22Rv1 (cell line): Measurements from ENCODE around the gene MNAT1.
"Not testable (repeated sequence)": the region's sequence is repeated elsewhere in the genome, so short reads cannot be mapped to it uniquely, and the experiment has no call there.

Source experiments
- H3K27ac ChIP-seq: fragments of 450-650 bp; 2 replicates; pipeline ENCODE4 v1.5.1; 2017
- ZFX ChIP-seq: fragments of 450-650 bp; IDR thresholded peaks from 2 replicates; pipeline ENCODE4 v1.6.1; 2017; ENCODE audit warnings: antibody characterized with exemption, borderline replicate concordance
- TF ChIP-seq, protein P1 (sequence below): fragments of 450-650 bp; IDR thresholded peaks from 2 replicates; pipeline ENCODE4 v1.5.1; 2017; ENCODE audit warnings: mild to moderate bottlenecking

The MNAT1 gene

DNA sequence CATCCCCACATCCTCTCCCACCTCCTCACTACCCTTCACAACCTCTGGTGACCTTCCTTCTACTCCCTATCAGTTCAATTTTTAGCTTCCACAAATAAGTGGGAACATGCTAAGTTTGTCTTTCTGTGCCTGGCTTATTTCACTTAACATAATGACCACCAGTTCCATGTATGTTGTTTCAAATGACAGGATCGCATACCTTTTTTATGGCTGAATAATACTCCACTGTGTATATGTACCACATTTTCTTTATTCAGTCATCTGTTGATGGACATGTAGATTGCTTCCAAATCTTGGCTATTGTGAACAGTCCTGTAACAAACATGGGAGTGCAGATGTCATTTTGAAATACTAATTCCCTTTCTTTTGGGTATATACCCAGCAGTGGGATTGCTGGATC is 147.7 kb downstream of the MNAT1 start:
- H3K27ac ChIP-seq, result no peak overlapping the region
- TF ChIP-seq, protein P1, sequence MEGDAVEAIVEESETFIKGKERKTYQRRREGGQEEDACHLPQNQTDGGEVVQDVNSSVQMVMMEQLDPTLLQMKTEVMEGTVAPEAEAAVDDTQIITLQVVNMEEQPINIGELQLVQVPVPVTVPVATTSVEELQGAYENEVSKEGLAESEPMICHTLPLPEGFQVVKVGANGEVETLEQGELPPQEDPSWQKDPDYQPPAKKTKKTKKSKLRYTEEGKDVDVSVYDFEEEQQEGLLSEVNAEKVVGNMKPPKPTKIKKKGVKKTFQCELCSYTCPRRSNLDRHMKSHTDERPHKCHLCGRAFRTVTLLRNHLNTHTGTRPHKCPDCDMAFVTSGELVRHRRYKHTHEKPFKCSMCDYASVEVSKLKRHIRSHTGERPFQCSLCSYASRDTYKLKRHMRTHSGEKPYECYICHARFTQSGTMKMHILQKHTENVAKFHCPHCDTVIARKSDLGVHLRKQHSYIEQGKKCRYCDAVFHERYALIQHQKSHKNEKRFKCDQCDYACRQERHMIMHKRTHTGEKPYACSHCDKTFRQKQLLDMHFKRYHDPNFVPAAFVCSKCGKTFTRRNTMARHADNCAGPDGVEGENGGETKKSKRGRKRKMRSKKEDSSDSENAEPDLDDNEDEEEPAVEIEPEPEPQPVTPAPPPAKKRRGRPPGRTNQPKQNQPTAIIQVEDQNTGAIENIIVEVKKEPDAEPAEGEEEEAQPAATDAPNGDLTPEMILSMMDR, result no peak
- no peak for TF ChIP-seq ZFX

DNA sequence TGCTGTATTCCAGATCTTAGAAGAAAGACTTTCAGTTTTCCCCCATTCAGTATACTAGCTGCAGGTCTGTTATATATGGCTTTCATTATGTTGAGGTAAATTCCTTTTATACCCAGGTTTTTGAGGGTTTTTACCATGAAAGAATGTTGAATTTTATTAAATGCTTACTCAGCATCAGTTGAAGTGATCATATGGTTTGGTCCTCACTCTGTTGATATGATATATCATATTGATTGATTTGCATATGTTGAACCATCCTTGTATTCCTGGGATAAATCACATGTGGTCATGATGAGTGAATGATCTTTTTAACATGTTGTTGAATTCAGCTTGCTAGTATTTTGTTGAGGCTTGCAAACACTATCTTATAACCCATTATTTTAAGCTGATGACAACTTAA is 149.6 kb downstream of the MNAT1 start:
- H3K27ac ChIP-seq, result no peak overlapping the region
- TF ChIP-seq, protein P1, result no peak
- no peak for TF ChIP-seq ZFX

GRCh38 chr14:60890636-60891035 is 156.1 kb downstream of the MNAT1 start:
- H3K27ac ChIP-seq, result not testable (repeated sequence)

GRCh38 chr14:60893911-60894310 is 159.3 kb downstream of the MNAT1 start:
- no peak overlapping the region for H3K27ac ChIP-seq
- TF ChIP-seq, protein P1, result no peak
- TF ChIP-seq ZFX, result no peak

DNA sequence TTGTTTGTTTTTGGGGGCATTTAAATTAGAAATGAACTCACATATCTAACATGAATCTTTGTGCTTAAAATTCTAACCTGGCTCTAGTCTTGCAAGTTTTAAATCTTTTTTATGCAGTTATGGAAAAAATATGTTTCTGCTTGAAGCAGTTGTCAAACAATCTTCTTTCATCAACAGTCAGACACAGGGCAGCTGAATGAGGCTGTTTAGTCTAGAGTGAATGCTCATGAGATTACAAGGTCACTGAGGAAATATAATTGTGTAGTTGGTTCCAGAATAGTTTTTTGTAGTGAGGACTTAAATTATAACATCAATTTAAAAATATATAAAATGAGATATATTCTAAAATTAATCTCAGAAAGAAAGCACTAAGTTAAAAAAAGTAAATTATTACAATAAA is 169.8 kb downstream of the MNAT1 start:
- no peak overlapping the region for H3K27ac ChIP-seq
- TF ChIP-seq, protein P1, result no peak
- TF ChIP-seq ZFX, result no peak

DNA sequence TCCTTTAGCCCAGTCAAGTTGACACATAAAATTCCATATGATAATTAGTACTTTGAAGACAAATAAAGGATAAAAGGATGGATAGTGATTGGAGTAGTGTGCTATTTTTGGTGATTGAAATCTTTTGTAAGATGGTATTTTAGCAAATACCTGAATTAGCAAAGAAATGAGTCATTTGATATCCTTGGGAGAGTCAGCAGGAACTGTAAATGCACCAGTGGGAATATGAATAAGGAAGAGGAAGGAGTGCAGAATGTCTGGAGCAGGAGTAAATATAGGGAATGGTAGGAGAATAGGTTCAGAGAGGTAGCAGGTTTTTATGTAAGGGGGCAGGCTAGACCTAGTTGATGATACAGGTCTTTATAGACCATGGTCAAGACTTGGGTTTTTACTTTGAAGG is 171.4 kb downstream of the MNAT1 start:
- no peak overlapping the region for H3K27ac ChIP-seq
- TF ChIP-seq ZFX, result no peak
- TF ChIP-seq, protein P1, result no peak

DNA sequence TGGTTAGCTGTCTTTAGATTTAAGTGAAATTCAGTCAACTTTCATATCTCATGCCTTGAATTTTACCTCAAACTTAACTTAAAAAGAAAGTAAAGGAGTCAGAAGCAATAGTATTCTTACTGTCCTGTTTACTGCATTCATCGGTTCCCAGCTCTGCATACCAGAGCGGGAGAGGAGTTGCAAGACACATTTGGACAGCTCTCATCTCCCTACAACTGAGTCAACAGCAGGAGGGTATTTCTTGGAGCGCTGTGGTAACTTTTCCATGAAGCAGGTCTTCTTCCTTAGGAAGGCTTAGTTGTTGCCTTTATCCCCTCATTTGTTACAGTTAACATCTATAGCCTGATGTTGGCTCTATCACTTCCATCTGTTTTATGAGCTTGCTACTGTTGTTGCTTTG is 181.2 kb downstream of the MNAT1 start:
- no peak overlapping the region for H3K27ac ChIP-seq
- no peak for TF ChIP-seq ZFX
- TF ChIP-seq, protein P1, result no peak

DNA sequence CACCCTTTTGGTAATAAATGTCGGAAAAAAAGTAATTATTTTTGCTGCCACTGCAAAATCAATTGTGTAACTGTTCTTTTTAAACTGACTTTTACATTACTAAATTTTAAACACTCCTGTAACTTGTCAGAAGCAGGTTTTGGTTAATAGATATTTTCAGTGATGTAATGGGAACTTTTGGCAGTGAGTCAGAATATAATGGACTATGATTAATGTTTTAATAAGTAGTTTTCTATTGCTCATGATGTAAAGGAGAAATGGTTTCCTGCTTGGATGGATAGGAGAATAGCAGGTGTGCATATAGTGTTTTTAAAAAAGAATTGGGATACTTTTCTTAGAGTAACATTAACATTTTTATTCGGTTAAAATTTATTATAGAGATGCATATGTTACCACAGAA is 187.5 kb downstream of the MNAT1 start:
- TF ChIP-seq ZFX, result no peak
- TF ChIP-seq, protein P1, result no peak
- H3K27ac ChIP-seq, result no peak overlapping the region
